ENCODE data around the gene TBC1D22A.
"Not testable (repeated sequence)": the region's sequence is repeated elsewhere in the genome, so short reads cannot be mapped to it uniquely, and the experiment has no call there.

Gene TBC1D22A

DNA sequence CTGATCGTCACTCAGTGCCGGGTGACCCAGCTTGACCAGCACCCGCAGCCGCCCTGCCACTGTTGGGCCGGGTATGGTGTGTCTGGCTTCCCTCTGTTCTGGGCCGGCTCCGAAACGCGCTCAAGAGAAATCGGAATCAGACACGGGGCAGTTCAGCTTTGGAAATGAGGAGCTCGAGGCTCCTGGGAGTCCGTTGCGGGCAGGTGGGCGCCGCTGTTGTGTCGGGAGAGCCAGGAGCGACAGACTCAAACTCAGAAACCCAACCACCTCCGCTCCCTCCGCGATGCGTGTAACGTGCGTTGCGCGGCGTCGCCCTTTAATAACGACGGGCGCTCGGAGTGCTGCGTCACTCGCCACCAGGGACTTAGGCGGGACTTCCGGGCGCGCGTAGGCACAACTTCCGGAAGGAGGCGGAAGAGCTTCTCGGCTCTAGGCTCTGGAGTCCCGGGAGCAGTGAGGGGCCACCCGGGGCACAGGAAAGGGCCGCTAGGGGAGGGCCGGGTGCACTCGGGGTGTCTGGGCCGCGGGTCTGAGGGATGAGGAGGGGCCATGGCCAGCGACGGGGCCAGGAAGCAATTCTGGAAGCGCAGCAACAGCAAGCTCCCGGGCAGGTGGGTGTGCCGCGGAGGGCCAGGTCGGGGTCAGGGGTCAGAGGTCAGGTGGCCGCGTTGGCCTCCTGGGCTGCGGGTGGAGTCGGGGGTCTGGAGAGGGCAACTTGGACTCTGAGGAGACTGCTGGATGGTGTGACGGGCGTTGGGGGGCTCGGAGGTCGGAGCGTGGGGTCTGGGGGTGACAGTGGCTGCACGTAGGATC lies at the start of gene TBC1D22A:
Gene TBC1D22A (plus strand): TSS at position 413 of the 813 bp plus-strand sequence. CDS start 137 bp downstream, at position 550.
- ATAC-seq (peak; percentile 94), DNase-seq (peak; percentile 96)

DNA sequence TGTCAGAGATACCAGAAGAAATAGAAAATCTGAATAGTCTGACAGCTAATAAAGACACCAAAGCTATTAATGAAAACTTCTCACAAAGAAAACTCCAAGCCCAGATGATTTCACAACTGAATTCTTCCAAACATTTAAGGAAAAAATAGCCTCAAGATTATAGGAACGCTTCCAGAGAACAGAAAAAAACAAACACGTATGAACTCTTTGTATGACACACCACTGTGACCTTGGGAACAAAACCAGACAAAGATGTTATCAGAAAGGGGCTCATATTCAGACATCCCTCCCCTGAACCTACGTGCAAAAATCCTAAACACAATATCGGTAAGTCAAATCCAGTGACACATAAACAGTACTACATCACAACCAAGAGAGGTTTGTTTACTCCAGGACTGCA lies 47.9 kb upstream of the TBC1D22A start:
- DNase-seq (no peak), ATAC-seq (no peak)

DNA sequence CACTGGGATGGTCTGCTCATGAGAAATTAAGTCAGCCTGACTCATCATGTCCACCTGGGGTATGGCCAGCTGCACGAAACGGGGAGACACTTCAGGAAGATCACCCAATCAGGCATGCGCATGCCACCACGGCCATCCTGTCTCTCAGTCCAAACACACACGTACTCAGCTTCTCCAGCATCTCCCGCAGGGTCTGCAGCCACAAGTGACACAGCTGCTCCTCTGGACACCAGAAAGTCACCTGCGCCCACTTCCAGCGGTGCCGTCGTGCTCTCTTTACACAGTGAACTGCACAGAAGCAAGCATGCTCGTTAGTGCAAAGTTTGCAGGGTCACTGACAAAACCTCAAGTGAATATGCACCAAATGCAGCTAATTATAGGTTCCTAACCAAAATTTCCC lies 42.5 kb upstream of the TBC1D22A start:
- no peak for DNase-seq
- no peak for ATAC-seq

GRCh38 chr22:46721501-46722085 lies 40.9 kb upstream of the TBC1D22A start:
- DNase-seq: no peak
- no peak for ATAC-seq

DNA sequence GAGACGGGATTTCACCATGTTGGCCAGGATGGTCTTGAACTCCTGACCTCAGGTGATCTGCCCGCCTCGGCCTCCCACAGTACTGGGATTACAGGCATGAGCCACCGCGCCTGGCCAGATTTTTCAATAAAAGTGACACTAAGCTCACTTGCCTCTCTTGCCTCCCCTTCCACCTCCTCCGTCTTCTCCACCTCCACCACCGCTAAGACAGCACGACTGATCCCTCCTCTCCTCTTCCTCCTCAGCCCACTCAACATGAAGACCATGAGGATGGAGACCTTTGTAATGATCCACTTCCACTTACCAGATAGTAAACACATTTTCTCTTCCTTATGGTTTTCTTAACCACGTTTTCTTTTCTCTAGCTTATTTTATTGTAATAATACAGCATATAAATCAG lies 38.6 kb upstream of the TBC1D22A start:
- ATAC-seq (no peak), DNase-seq (no peak)

- ATAC-seq (no peak), DNase-seq (no peak)
These were observed 37.4 kb upstream of the TBC1D22A start for GRCh38 chr22:46725096-46725495.

- DNase-seq: no peak
- ATAC-seq: no peak
These were observed 36.1 kb upstream of the TBC1D22A start for GRCh38 chr22:46726066-46726985.

DNA sequence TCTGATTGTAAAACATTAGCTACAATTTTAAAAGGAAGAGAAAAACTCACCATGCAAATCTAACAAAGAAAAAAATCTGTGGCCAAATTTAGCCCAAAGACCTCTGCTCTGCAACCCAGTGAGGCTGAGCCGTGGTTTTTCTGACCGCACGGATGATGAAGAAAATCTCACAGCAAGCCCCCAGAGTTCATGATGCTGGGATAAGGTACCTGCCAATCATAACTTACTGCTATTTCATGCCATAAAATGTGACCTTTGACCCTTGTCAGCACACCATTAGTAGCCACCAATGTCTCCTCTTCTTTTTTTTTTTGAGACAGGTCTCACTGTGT lies 35.5 kb upstream of the TBC1D22A start:
- ATAC-seq: no peak
- no peak for DNase-seq

GRCh38 chr22:46727813-46728364 lies 34.6 kb upstream of the TBC1D22A start:
- no peak for ATAC-seq
- no peak for DNase-seq

- no peak for DNase-seq
- ATAC-seq: no peak
These were observed 34.0 kb upstream of the TBC1D22A start for GRCh38 chr22:46728470-46728869.

DNA sequence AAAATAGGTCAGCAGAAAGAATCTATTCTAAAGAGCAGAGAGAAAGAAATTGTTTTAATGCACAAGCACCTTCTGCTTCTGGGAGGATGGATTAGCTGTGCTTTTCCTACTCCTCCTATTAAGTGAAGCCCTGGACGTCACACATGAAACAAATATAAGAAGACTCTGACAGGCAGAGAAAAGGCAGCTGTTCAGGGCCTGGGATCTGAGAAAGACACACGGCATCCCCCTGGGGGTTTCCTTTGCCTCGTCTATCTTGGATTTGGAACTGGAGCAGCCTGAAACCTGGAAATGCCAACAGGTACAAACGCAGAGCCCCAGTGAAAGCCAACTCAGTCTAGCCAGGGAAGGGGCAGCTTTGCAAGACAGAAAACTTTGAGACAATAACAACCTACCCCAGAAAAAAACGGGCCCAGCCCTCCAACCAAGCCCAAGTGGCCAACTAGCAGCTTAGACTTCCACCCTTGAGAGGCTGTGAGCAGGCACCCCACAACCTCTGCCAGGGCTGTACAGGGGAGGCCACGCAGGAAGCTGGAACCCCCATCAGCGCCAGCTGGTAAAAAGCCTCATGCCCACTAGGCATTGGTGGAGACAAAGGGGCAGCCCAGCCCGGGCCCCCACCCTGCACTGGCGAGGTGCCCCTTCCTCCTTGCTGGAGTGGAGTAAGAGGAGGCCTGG lies 31.7 kb upstream of the TBC1D22A start:
- no peak for ATAC-seq
- no peak for DNase-seq

DNA sequence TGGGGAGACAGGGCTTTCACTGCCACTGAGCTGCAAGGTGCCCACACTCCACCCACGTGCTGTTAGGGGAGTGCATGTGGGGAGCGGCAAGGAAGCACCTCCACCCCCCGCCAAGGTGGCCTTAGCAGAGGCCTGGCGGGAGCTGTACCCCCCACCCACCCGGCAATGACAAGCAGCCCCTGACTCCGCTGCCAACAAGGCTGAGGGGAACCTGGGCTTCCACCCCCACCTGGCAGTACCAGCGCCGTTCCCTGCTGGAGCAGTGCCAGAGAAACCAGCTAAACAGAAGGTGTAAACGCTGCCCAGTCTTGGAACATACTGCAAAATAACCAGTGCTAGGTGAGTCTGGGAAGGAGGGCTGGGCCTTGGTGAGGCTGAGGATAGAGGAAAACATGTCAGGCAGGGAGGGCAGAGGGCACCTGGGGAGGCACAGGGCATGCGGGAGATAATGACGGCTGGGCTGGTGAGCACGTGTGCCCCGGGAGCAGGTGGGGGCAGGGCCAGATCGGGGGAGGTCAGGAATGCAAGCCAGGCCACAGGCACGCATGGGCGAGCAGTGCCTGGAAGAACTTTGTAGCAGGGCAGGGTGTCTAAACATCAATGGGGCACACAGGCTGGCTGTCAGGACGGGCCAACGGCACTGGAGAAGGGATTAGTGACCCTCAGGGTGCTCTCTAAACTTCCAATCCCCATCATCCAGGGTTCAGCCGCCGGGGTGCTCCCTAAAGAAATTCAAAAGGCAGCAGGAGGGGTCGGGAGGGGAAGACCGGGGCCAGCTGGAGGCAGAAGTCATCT lies 31.0 kb upstream of the TBC1D22A start:
- DNase-seq: no peak
- peak; percentile 26 for ATAC-seq

- ATAC-seq (no peak), DNase-seq (no peak)
These were observed 30.4 kb upstream of the TBC1D22A start for GRCh38 chr22:46732041-46732379.

- ATAC-seq: no peak
- DNase-seq: no peak
These were observed 29.9 kb upstream of the TBC1D22A start for GRCh38 chr22:46732513-46732912.

DNA sequence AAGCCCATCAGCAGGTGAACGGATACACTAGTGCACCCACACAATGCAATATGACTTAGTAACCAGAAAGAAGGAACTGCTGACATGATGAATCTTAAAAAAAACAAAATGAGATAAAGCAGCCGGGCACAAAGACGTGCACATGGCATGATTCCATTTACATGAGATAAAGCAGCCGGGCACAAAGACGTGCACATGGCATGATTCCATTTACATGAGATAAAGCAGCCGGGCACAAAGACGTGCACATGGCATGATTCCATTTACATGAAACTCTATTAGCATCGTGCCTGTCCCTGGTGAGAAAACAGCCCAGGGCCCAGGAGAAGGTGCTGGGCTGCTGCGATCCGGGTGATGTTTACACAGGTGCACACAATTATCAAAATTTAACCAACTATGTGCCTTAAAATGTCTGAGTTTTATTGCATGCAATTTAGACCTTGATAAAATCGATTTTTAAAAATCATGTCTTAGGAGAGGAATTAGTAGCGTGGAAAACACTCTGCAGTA lies 28.2 kb upstream of the TBC1D22A start:
- not testable (repeated sequence) for ATAC-seq, DNase-seq

GRCh38 chr22:46734830-46735453 lies 27.5 kb upstream of the TBC1D22A start:
- DNase-seq: peak; percentile 64

GRCh38 chr22:46735747-46736608 lies 26.5 kb upstream of the TBC1D22A start:
- DNase-seq (peak; percentile 17), ATAC-seq (no peak)

More at GRCh38 chr22:46734830-46735453, 27.5 kb upstream of the TBC1D22A start:
- peak; percentile 21 for ATAC-seq

DNA sequence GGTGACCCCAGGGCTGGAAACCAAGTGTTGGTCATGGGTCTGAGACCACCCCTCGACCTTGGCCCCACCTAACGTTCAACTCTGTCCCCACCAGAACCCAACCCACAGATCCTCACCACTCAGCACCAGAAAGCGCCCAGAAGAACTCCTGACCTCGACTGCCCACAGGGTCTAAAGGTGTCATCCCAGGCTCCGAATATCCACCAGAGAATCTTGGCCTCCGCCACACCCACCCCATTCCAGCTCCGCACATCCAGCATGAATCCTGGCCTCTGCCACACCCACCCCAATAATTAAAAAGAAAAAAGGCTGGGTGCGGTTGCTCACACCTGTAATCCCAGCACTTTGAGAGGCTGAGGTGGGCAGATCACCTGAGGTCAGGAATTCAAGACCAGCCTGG lies 25.7 kb upstream of the TBC1D22A start:
- ATAC-seq: no peak
- DNase-seq: no peak
